ENCODE measurements around the gene SEMA3A. TPM values are rescaled to one million over a fixed set of nuclear protein-coding genes. Genes with fewer than 3 reads are reported as not detected.

Gene SEMA3A
- total RNA-seq, 1 experiment from 2014 or later = 20.2 TPM

GRCh38 chr7:84091318-84091717 is 103.3 kb downstream of the SEMA3A start:
- BruUV-seq (replicated peaks) = no TSS peak
- no peaks in the 10 kb centered on the region for H3K9me3 Mint-ChIP-seq (ENCODE audit: low read depth, unreplicated experiment)
- CTCF ChIA-PET = interaction anchor here (0.6 kb wide), 1 partner anchor 93 kb away, joined by 3 read pairs; no protein-coding TSS in a partner anchor
- peak overlapping the region; percentile 38 for H3K4me3 Mint-ChIP-seq (ENCODE audit: low read depth, unreplicated experiment)
- peaks cover 10% of the 10 kb centered on the region for H3K4me1 Mint-ChIP-seq (ENCODE audit: low read depth, unreplicated experiment)
- TF ChIP-seq CTCF (IDR thresholded peaks at IDR 0.05; ENCODE audit: unreplicated experiment) = no peak
- H3K27me3 Mint-ChIP-seq (ENCODE audit: unreplicated experiment) = no peaks in the 10 kb centered on the region
- no peak for DNase-seq
- intact Hi-C loops (cut with micrococcal nuclease; ENCODE audit: unreplicated experiment) = loop anchor here (5.0 kb wide), 1 partner anchor 44 kb away; no protein-coding TSS in a partner anchor
- H3K27ac Mint-ChIP-seq (ENCODE audit: unreplicated experiment) = peak overlapping the region; percentile 88
- no peaks in the 10 kb centered on the region for H3K36me3 Mint-ChIP-seq (ENCODE audit: insufficient read depth, unreplicated experiment)

GRCh38 chr7:84088802-84089201 is 105.8 kb downstream of the SEMA3A start:
- Mint-ChIP-seq H3K4me3 (ENCODE audit: low read depth, unreplicated experiment) (no peak overlapping the region), H3K4me1 (ENCODE audit: low read depth, unreplicated experiment) (peaks cover 20% of the 10 kb centered on the region), H3K9me3 (ENCODE audit: low read depth, unreplicated experiment) (no peaks in the 10 kb centered on the region), H3K36me3 (ENCODE audit: insufficient read depth, unreplicated experiment) (no peaks in the 10 kb centered on the region), H3K27ac (ENCODE audit: unreplicated experiment) (no peak overlapping the region), H3K27me3 (ENCODE audit: unreplicated experiment) (no peaks in the 10 kb centered on the region)
- BruUV-seq (replicated peaks) = no TSS peak
- no peak for DNase-seq
- TF ChIP-seq CTCF (IDR thresholded peaks at IDR 0.05; ENCODE audit: unreplicated experiment) = no peak
- intact Hi-C loops (cut with micrococcal nuclease; ENCODE audit: unreplicated experiment) = no loop called here
- CTCF ChIA-PET = no interaction called here

GRCh38 chr7:84085998-84086397 is 108.6 kb downstream of the SEMA3A start:
- Mint-ChIP-seq H3K4me3 (ENCODE audit: low read depth, unreplicated experiment) (no peak overlapping the region), H3K4me1 (ENCODE audit: low read depth, unreplicated experiment) (peaks cover 15% of the 10 kb centered on the region), H3K27ac (ENCODE audit: unreplicated experiment) (no peak overlapping the region), H3K36me3 (ENCODE audit: insufficient read depth, unreplicated experiment) (no peaks in the 10 kb centered on the region), H3K27me3 (ENCODE audit: unreplicated experiment) (no peaks in the 10 kb centered on the region), H3K9me3 (ENCODE audit: low read depth, unreplicated experiment) (no peaks in the 10 kb centered on the region)
- CTCF ChIA-PET = no interaction called here
- TF ChIP-seq CTCF (IDR thresholded peaks at IDR 0.05; ENCODE audit: unreplicated experiment) = no peak
- no peak for DNase-seq
- no TSS peak for BruUV-seq (replicated peaks)
- intact Hi-C loops (cut with micrococcal nuclease; ENCODE audit: unreplicated experiment) = no loop called here

GRCh38 chr7:84085147-84085546 is 109.4 kb downstream of the SEMA3A start:
- TF ChIP-seq CTCF (IDR thresholded peaks at IDR 0.05; ENCODE audit: unreplicated experiment) = no peak
- H3K27ac Mint-ChIP-seq (ENCODE audit: unreplicated experiment) = no peak overlapping the region
- DNase-seq = no peak
- no peaks in the 10 kb centered on the region for H3K9me3 Mint-ChIP-seq (ENCODE audit: low read depth, unreplicated experiment)
- CTCF ChIA-PET = no interaction called here
- H3K27me3 Mint-ChIP-seq (ENCODE audit: unreplicated experiment) = no peaks in the 10 kb centered on the region
- H3K4me3 Mint-ChIP-seq (ENCODE audit: low read depth, unreplicated experiment) = no peak overlapping the region
- no TSS peak for BruUV-seq (replicated peaks)
- H3K36me3 Mint-ChIP-seq (ENCODE audit: insufficient read depth, unreplicated experiment) = no peaks in the 10 kb centered on the region
- intact Hi-C loops (cut with micrococcal nuclease; ENCODE audit: unreplicated experiment) = no loop called here
- peaks cover 10% of the 10 kb centered on the region for H3K4me1 Mint-ChIP-seq (ENCODE audit: low read depth, unreplicated experiment)

Measured in Calu3 (cell line).